Brain microvascular endothelial cell (primary cell): ENCODE measurements around the gene KIAA1217.

Source experiments
- DNase-seq: peaks from one replicate; pipeline ENCODE4 v3.0.0-alpha.2; 2020
- H3K27ac ChIP-seq: fragments of 250-450 bp; sonication (Bioruptor Pico); 2 replicates; pipeline ENCODE4 v1.5.1; 2020; ENCODE audit warnings: mild to moderate bottlenecking, moderate library complexity
- H3K27me3 ChIP-seq: fragments of 250-450 bp; sonication (Bioruptor Pico); replicated peaks from 2 replicates; pipeline ENCODE4 v1.5.1; 2020; ENCODE audit warnings: mild to moderate bottlenecking
- H3K36me3 ChIP-seq: fragments of 250-450 bp; sonication (Bioruptor Pico); replicated peaks from 2 replicates; pipeline ENCODE4 v1.5.1; 2020; ENCODE audit warnings: mild to moderate bottlenecking
- H3K4me3 ChIP-seq: 2 replicates; pipeline ENCODE4 v1.5.1; 2011; ENCODE audit warnings: low read depth, mild to moderate bottlenecking, control low read depth, low read length, moderate library complexity
- in situ Hi-C: cut with HindIII; loops from 2 replicates; pipeline ENCODE4 v1.10.0; 2017; ENCODE audit warnings: low sequenced_read_pairs, low pct_ligation_motif_present
- TF ChIP-seq, protein P1 (sequence below): IDR thresholded peaks from 2 replicates; pipeline ENCODE4 v1.5.1; 2011; ENCODE audit warnings: low read depth, mild to moderate bottlenecking, moderate library complexity, low read length, control low read depth, inconsistent platforms; ENCODE audit errors: missing control alignments

Gene KIAA1217

DNA sequence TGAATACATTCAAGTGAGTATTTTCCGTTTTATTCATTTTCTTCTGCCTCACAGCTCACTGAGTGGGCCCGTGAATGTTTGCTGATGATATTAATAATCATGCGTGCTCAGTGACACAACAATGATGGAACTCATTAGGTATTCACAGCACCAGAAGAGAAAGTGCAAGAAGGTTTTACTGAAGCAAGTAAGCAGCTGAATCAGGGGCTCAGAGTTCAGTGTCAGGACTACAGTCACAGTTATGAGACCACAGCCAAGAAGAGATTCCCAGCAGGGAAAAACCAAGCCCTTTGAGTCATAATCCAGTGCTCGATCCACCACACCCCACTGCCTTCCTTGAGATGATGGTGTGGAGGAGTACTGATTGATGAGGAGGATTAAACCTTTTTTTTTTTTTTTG lies 247.4 kb downstream of the KIAA1217 start:
- TF ChIP-seq, protein P1, sequence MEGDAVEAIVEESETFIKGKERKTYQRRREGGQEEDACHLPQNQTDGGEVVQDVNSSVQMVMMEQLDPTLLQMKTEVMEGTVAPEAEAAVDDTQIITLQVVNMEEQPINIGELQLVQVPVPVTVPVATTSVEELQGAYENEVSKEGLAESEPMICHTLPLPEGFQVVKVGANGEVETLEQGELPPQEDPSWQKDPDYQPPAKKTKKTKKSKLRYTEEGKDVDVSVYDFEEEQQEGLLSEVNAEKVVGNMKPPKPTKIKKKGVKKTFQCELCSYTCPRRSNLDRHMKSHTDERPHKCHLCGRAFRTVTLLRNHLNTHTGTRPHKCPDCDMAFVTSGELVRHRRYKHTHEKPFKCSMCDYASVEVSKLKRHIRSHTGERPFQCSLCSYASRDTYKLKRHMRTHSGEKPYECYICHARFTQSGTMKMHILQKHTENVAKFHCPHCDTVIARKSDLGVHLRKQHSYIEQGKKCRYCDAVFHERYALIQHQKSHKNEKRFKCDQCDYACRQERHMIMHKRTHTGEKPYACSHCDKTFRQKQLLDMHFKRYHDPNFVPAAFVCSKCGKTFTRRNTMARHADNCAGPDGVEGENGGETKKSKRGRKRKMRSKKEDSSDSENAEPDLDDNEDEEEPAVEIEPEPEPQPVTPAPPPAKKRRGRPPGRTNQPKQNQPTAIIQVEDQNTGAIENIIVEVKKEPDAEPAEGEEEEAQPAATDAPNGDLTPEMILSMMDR, result no peak
- H3K27ac ChIP-seq, result peak overlapping the region; percentile 85
- no peaks in the 10 kb centered on the region for H3K27me3 ChIP-seq
- no peaks in the 10 kb centered on the region for H3K36me3 ChIP-seq
- H3K4me3 ChIP-seq, result no peak overlapping the region
- DNase-seq, result peak; percentile 97
- in situ Hi-C loops, result no loop called here

DNA sequence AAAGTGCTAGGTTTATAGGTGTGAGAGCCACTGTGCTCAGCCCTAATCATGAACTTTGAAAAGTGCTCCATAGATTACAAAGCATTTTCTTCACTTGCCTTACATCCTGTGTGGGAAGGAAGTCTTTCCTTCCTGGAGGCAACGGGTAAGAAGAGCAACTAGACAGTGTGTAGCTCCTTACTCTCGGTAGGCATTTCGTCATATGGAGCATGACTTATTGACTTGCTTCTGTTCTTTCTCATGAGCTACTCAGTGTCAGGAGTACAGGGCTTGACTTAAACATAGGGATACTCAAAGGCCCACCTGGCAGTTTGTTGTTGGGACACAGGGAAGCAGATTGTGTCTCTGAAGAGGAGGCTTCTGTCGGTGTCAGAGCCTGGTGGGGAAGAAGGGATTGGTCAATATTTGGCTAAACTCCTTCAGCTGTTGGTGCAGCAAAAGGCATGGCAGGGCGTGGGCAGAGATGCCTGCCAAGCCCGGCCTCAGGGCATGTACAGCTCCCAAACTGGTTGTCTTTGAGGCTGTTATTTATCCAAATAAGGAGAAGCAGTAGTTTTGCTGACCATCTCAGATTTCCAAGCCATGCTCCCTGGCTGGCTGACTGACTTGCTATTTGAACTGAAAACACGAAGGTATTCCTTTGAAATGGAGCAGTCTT lies 248.9 kb downstream of the KIAA1217 start:
- in situ Hi-C loops, result no loop called here
- Histone ChIP-seq H3K27me3 (no peaks in the 10 kb centered on the region), H3K36me3 (no peaks in the 10 kb centered on the region), H3K4me3 (no peak overlapping the region), H3K27ac (no peak overlapping the region)
- no peak for DNase-seq
- TF ChIP-seq, protein P1, result no peak

DNA sequence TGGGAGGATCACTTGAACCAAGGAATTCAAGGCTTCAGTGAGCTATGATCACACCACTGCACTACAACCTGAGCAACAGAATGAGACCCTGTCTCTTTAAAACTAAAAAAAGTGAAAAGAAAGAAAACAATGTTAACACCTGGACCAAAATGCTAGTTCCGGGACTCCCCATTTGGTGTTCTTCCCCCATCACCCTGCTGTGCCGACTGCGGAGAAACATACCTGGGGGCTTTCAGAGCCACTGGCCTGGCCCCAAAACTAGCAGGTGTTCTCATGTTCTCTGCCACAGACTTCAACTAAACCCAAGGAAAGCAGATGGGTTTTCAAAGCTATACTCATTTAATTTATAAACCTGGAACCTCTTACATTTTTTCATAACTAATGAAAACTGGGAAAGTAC lies 250.9 kb downstream of the KIAA1217 start:
- DNase-seq, result no peak
- in situ Hi-C loops, result no loop called here
- H3K27me3 ChIP-seq, result no peaks in the 10 kb centered on the region
- H3K4me3 ChIP-seq, result no peak overlapping the region
- no peak overlapping the region for H3K27ac ChIP-seq
- TF ChIP-seq, protein P1, result no peak
- no peaks in the 10 kb centered on the region for H3K36me3 ChIP-seq

DNA sequence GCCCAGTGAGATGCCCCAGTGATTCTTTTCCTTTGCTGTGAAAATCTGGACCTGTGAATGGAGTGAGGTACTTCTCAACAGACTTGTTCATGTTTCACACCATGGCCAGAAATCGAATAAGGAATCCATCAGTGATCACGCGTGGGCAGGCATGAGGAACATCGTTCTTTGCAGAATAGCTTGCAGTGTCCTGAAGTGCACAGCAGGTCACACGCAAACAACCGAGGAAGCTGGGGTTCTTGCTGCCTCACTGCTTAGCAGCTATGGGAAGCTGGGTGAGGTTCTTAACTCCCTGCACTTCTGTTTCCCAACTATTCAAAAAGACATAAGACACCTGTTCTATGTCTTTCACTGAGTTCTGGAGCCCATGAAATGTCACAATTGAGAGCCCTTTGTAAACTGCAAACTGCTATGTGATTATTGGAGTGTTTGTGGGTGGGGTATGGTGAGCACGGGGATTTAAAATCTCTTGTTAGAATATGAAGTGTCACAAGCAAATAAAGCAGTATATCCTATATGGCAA lies 253.4 kb downstream of the KIAA1217 start:
- in situ Hi-C loops, result no loop called here
- Histone ChIP-seq H3K27me3 (no peaks in the 10 kb centered on the region), H3K27ac (no peak overlapping the region), H3K4me3 (no peak overlapping the region), H3K36me3 (no peaks in the 10 kb centered on the region)
- TF ChIP-seq, protein P1, result no peak
- DNase-seq, result no peak

DNA sequence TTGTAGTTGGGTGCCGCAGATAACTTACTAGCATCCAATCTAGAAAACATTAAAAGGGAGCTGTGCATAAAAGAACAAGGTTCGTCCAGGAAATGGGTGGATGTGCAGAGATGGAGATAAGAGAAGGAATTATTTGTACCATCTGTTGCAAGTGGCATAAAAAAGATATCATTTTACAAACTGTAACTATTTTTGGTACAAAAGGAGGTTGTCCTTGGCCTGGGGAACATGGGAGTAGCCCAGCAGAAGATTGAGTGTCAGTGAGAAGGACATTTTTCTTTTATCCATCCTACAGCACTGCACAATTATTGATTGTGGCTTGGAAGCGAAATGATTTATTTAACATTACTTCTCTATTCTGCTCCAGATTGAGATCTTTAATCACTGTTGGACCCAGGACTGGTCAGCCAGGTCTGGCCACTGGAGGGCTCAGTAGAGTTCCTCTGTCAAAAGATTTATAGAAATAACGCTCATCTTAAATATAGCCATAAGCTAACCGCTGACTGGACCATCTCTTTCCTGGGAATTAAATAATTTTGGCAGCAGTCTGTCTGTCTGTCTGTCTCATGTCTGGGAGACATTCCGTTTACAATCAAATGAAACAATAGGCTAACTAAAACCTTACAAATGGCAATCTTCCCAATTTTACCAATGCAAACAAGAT lies 254.1 kb downstream of the KIAA1217 start:
- H3K27ac ChIP-seq, result peak overlapping the region; percentile 92

More for the DNA sequence above, 254.1 kb downstream of the KIAA1217 start:
- TF ChIP-seq, protein P1, result peak; percentile 58
- Histone ChIP-seq H3K4me3 (no peak overlapping the region), H3K27me3 (no peaks in the 10 kb centered on the region), H3K36me3 (no peaks in the 10 kb centered on the region)
- in situ Hi-C loops, result no loop called here
- peak; percentile 51 for DNase-seq
